GM12874 (cell line): ENCODE data around the gene DIAPH2.

Experiments
- TF ChIP-seq, protein P1 (sequence below): IDR thresholded peaks from 2 replicates; pipeline ENCODE4 v1.5.1; 2011; ENCODE audit warnings: low read depth, mild to moderate bottlenecking, control low read depth, low read length, moderate library complexity; ENCODE audit not compliant: insufficient read depth

DIAPH2 gene

DNA sequence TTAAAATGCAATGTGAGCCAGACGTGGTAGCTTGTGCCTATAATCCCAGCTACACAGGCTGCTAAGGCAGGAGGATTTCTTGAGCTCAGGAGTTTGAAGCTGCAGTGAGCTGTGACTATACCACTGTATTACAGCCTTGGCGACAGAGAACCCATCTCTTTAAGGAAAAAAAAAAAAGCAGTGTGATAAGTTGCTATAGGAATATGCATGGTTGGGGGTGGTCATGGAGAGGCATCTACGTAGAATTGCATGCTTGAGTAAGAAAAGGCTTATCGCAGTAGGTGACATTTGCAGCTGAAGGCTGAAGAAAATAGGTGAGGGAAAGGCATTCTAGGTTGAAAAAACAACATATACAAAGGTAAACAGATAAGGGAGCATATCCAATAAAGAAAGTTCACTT lies 4.1 kb downstream of the DIAPH2 start:
- TF ChIP-seq, protein P1, sequence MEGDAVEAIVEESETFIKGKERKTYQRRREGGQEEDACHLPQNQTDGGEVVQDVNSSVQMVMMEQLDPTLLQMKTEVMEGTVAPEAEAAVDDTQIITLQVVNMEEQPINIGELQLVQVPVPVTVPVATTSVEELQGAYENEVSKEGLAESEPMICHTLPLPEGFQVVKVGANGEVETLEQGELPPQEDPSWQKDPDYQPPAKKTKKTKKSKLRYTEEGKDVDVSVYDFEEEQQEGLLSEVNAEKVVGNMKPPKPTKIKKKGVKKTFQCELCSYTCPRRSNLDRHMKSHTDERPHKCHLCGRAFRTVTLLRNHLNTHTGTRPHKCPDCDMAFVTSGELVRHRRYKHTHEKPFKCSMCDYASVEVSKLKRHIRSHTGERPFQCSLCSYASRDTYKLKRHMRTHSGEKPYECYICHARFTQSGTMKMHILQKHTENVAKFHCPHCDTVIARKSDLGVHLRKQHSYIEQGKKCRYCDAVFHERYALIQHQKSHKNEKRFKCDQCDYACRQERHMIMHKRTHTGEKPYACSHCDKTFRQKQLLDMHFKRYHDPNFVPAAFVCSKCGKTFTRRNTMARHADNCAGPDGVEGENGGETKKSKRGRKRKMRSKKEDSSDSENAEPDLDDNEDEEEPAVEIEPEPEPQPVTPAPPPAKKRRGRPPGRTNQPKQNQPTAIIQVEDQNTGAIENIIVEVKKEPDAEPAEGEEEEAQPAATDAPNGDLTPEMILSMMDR, result no peak

DNA sequence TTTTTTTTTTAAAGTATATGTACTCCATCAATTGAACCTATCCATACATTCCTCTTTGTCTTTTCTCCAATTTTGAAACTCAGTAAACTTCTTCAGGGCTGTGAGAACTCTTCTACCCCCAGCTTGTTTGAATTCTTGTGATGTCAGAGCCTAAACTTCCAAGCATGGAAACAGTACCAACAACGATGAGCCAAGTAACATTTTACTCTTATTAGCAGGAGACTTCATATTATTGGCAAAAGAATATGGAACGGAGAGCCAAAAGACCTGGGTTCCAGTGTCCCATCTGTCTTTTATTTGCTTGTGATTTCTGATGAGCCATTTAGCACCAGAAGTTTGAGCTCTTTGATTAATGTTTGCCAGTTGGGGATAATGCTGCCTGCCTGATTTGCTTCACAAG lies 5.3 kb downstream of the DIAPH2 start:
- TF ChIP-seq, protein P1, result no peak

DNA sequence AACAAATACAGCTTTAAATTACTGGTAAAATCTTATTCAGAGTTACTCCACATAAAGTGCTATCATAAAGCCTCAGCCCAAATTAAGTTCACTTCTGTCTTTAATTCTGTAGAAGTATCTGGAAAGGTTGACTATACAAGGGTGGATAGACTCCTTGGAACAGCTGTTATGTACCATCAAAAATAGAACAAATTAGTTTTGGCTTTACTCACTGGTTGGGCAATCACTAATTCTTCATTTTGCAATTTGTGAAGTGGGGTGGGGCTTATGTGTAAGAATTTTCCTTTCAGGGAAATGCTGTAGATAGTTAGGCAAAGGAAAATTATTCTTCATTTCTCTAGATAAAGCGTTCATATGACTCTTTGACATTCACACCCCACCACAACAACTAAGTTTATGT lies 7.8 kb downstream of the DIAPH2 start:
- TF ChIP-seq, protein P1, result no peak

DNA sequence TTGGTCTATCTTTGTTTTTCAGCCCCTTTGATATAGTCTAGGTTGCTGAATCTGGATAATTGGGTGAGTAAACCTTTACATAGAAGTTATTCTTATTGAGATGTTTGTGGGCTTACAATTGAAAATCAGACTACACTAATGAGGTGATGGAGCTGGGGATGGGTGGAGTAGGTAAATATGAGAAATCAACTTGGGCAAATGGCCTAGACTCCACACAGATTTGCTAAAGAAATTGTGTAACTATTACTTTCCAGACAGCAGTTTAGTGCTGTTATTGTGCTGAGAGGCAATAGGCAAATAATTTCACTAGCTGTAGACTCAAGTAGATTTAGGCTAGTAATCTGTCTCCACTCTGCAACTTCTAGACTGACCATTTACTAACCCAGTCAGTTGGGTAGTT lies 8.2 kb downstream of the DIAPH2 start:
- TF ChIP-seq, protein P1, result no peak

DNA sequence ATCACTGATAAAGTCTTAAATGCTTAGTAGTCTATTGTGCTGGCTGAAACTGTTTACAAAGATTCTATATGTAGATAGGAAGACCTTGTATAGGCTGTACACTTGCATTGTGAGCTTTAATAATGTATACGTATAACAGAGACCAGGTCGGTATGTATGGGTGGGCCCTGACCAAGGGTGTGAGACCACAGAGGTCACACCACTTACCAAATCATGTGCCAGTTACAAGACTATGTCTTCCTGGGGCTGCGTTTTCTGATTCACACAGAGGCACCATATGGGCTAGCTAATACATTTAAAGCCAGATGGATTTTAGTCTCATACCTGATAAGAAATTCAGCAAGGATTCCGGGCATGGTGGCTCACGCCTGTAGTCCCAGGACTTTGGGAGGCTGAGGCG lies 8.8 kb downstream of the DIAPH2 start:
- TF ChIP-seq, protein P1, result no peak

DNA sequence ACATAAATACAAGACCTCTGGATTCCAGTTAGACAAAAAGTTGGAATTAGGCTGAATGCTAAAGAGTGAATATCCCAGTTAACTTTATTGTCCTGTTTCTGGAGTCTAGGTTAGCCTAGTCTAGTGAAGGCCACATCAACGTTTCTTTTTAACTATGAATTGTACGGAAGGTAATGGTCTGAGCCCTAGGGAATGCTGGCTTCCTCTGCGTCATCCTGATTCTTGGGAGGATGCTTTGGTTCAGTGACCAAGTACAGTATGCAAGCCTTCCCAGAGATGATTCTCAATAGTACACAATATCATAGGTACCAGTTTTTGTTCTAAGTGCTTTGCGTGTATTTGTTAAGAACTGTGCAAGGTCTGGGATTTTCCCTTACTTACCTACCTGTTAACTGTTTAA lies 11.8 kb downstream of the DIAPH2 start:
- TF ChIP-seq, protein P1, result no peak

DNA sequence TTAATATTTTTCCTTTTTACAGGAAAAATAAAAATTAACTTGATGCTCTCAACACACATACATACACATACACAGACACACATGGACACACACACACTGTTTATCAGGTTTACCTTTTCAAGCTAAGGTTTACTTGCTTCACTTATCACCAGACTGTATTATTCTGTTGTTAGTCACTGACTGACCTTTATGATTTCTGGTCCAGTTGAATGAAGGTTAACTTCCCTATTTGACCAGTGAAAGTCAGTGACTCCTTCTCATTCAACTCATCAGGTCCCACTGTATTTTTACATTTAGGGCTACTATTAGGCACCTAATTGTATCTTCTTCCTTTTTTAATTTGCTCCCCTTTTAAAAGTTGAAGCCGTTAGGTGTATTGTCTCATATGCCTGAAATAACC lies 16.0 kb downstream of the DIAPH2 start:
- TF ChIP-seq, protein P1, result no peak

DNA sequence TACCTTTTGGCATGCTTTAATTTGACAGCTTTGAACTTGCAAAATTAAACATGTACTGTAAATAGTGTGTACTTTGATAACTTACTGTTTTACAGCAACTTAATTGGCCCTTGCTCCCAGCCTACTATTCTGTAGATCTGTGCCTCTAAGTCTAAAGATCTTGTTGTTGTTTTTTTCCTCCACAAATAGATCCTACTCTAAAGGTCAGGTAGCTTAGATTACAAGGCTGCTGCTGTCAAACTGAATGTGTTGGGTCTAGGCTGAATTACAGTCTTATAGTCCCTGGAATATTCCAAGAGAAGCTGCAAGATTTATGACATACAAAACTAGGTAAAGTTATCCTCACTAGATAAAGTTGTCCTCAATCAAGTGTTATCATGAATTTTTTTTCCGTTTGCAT lies 18.7 kb downstream of the DIAPH2 start:
- TF ChIP-seq, protein P1, result no peak
